Measurements from ENCODE around the gene FAT1.

GRCh38 chr4:186740822-186741221, 17.2 kb upstream of the FAT1 start:
- TF ChIP-seq CTCF (conservative IDR thresholded peaks at IDR 0.05; ENCODE audit: low read length) (no peak), EZH2phosphoT487 (IDR thresholded peaks at IDR 0.05; ENCODE audit: borderline replicate concordance, low read depth, low read length) (no peak)

Measured in OCI-LY7 (cell line).